ENCODE results near the gene IDH3G. TPM values are rescaled to one million over a fixed set of nuclear protein-coding genes. Genes with fewer than 3 reads are reported as not detected.

The IDH3G gene
- total RNA-seq, 1 experiment from 2014 or later: 43.2 TPM

- Histone ChIP-seq H3K23me2 (ENCODE audit: insufficient read length, low read depth, low read length, poor library complexity, severe bottlenecking) (no peaks in the 10 kb centered on the region), H3K4me1 (ENCODE audit: insufficient read depth, low read length) (no peaks in the 10 kb centered on the region), H3K4me2 (ENCODE audit: insufficient read depth, insufficient read length, low read length) (no peak overlapping the region), H3K27me3 (ENCODE audit: insufficient read depth, low read length) (no peaks in the 10 kb centered on the region), H2BK120ac (ENCODE audit: low read depth, low read length, poor library complexity, severe bottlenecking) (no peak overlapping the region), H3K18ac (ENCODE audit: insufficient read length, low read depth, low read length) (no peak overlapping the region), H2BK12ac (ENCODE audit: insufficient read length, low read depth, low read length) (no peak overlapping the region), H4K8ac (replicated peaks; ENCODE audit: insufficient read length, low read depth, low read length) (no peak overlapping the region), H3K27ac (ENCODE audit: insufficient read length, low read depth, low read length) (no peak overlapping the region), H3K23ac (ENCODE audit: insufficient read length, low read depth, low read length) (no peak overlapping the region), H3K79me1 (ENCODE audit: insufficient read depth, low read depth, low read length, poor library complexity, severe bottlenecking) (no peaks in the 10 kb centered on the region), H3K79me2 (ENCODE audit: insufficient read depth, low read length) (no peaks in the 10 kb centered on the region), H3K14ac (ENCODE audit: insufficient read depth, low read length) (no peak overlapping the region), H2AFZ (ENCODE audit: low read length) (no peak overlapping the region), H4K91ac (ENCODE audit: insufficient read length, low read depth, low read length) (no peak overlapping the region), H4K5ac (ENCODE audit: insufficient read length, low read depth, low read length) (no peak overlapping the region), H2BK20ac (ENCODE audit: low read depth, low read length, poor library complexity, severe bottlenecking) (no peak overlapping the region), H2BK5ac (ENCODE audit: insufficient read length, low read length) (no peak overlapping the region), H3K9ac (ENCODE audit: extremely low read depth, insufficient read length, low read length) (no peak overlapping the region), H2AK5ac (ENCODE audit: insufficient read length, low read length) (no peak overlapping the region), H3K56ac (ENCODE audit: insufficient read length, low read depth, low read length) (no peak overlapping the region), H3K4ac (ENCODE audit: low read depth, low read length) (no peak overlapping the region), H2BK15ac (ENCODE audit: low read depth, low read length) (no peak overlapping the region), H3T11ph (ENCODE audit: low read length) (no peak overlapping the region), H3K9me3 (ENCODE audit: control insufficient read depth, low read depth, low read length) (no peaks in the 10 kb centered on the region), H4K20me1 (ENCODE audit: control insufficient read depth, insufficient read depth, insufficient read length) (no peaks in the 10 kb centered on the region)
- no peak overlapping the region for H3K27ac Mint-ChIP-seq
- no CpG with 5 or more reads among the region's 22 CpGs for WGBS (ENCODE audit: extremely low coverage, insufficient read length, low lambda C conversion rate)
- peak; percentile 28 for DNase-seq
- no peak overlapping the region for H3K4me3 Mint-ChIP-seq
- H3K9me3 Mint-ChIP-seq: peaks cover 26 to 60% of the 10 kb centered on the region in 2 experiments
- peaks cover 7% of the 10 kb centered on the region; the same call in 1 of the 2 replicates for H3K27me3 Mint-ChIP-seq (ENCODE audit: low read depth)
- peaks cover 4 to 6% of the 10 kb centered on the region in 2 experiments; a peak in 3 of 4 replicates for H3K4me1 Mint-ChIP-seq
- H3K36me3 Mint-ChIP-seq (ENCODE audit: insufficient read depth in 1 of 3, low read depth in 3 of 3): no peaks in the 10 kb centered on the region; a peak in 3 of 7 replicates
- TF ChIP-seq CTCF (conservative IDR thresholded peaks at IDR 0.05): no peak; the same call in 2 of the 3 replicates
These were observed 25.6 kb downstream of the IDH3G start for GRCh38 chrX:153768311-153769157.

Data from H9 (cell line).